ENCODE measurements around the gene EIF4H.
"Not testable (repeated sequence)": the region's sequence is repeated elsewhere in the genome, so short reads cannot be mapped to it uniquely, and the experiment has no call there.

Gene EIF4H

GRCh38 chr7:74191231-74191630 lies 17.1 kb downstream of the EIF4H start:
- no peak for DNase-seq (ENCODE audit: extremely low read depth, low read depth)
- no peak for TF ChIP-seq CTCF (IDR thresholded peaks at IDR 0.05; ENCODE audit: low read depth, low read length)

GRCh38 chr7:74193054-74193453 lies 18.9 kb downstream of the EIF4H start:
- no peak for TF ChIP-seq CTCF (IDR thresholded peaks at IDR 0.05; ENCODE audit: low read depth, low read length)
- DNase-seq (ENCODE audit: extremely low read depth, low read depth): no peak

GRCh38 chr7:74193913-74194312 lies 19.8 kb downstream of the EIF4H start:
- no peak for TF ChIP-seq CTCF (IDR thresholded peaks at IDR 0.05; ENCODE audit: low read depth, low read length)
- DNase-seq (ENCODE audit: extremely low read depth, low read depth): no peak

- no peak for TF ChIP-seq CTCF (IDR thresholded peaks at IDR 0.05; ENCODE audit: low read depth, low read length)
- DNase-seq (ENCODE audit: extremely low read depth, low read depth): no peak
Observed at GRCh38 chr7:74194686-74195085, 20.5 kb downstream of the EIF4H start.

GRCh38 chr7:74195139-74195860 lies 21.1 kb downstream of the EIF4H start:
- DNase-seq (ENCODE audit: extremely low read depth, low read depth): not testable (repeated sequence)

GRCh38 chr7:74195968-74196654 lies 22.0 kb downstream of the EIF4H start:
- not testable (repeated sequence) for DNase-seq (ENCODE audit: extremely low read depth, low read depth)

GRCh38 chr7:74197449-74198124 lies 23.4 kb downstream of the EIF4H start:
- no peak for TF ChIP-seq CTCF (IDR thresholded peaks at IDR 0.05; ENCODE audit: low read depth, low read length)
- no peak for DNase-seq (ENCODE audit: extremely low read depth, low read depth)

GRCh38 chr7:74199551-74200355 lies 25.6 kb downstream of the EIF4H start:
- no peak for DNase-seq (ENCODE audit: extremely low read depth, low read depth)
- no peak for TF ChIP-seq CTCF (IDR thresholded peaks at IDR 0.05; ENCODE audit: low read depth, low read length)

Data from AG09319 (cell line).